ENCODE measurements around the gene TMEM164. TPM values are rescaled to one million over a fixed set of nuclear protein-coding genes. Genes with fewer than 3 reads are reported as not detected.

TMEM164 gene
- total and polyA plus RNA-seq, 2 experiments from 2014 or later: 3.4 to 17.2 TPM

- TF ChIP-seq, protein P1, sequence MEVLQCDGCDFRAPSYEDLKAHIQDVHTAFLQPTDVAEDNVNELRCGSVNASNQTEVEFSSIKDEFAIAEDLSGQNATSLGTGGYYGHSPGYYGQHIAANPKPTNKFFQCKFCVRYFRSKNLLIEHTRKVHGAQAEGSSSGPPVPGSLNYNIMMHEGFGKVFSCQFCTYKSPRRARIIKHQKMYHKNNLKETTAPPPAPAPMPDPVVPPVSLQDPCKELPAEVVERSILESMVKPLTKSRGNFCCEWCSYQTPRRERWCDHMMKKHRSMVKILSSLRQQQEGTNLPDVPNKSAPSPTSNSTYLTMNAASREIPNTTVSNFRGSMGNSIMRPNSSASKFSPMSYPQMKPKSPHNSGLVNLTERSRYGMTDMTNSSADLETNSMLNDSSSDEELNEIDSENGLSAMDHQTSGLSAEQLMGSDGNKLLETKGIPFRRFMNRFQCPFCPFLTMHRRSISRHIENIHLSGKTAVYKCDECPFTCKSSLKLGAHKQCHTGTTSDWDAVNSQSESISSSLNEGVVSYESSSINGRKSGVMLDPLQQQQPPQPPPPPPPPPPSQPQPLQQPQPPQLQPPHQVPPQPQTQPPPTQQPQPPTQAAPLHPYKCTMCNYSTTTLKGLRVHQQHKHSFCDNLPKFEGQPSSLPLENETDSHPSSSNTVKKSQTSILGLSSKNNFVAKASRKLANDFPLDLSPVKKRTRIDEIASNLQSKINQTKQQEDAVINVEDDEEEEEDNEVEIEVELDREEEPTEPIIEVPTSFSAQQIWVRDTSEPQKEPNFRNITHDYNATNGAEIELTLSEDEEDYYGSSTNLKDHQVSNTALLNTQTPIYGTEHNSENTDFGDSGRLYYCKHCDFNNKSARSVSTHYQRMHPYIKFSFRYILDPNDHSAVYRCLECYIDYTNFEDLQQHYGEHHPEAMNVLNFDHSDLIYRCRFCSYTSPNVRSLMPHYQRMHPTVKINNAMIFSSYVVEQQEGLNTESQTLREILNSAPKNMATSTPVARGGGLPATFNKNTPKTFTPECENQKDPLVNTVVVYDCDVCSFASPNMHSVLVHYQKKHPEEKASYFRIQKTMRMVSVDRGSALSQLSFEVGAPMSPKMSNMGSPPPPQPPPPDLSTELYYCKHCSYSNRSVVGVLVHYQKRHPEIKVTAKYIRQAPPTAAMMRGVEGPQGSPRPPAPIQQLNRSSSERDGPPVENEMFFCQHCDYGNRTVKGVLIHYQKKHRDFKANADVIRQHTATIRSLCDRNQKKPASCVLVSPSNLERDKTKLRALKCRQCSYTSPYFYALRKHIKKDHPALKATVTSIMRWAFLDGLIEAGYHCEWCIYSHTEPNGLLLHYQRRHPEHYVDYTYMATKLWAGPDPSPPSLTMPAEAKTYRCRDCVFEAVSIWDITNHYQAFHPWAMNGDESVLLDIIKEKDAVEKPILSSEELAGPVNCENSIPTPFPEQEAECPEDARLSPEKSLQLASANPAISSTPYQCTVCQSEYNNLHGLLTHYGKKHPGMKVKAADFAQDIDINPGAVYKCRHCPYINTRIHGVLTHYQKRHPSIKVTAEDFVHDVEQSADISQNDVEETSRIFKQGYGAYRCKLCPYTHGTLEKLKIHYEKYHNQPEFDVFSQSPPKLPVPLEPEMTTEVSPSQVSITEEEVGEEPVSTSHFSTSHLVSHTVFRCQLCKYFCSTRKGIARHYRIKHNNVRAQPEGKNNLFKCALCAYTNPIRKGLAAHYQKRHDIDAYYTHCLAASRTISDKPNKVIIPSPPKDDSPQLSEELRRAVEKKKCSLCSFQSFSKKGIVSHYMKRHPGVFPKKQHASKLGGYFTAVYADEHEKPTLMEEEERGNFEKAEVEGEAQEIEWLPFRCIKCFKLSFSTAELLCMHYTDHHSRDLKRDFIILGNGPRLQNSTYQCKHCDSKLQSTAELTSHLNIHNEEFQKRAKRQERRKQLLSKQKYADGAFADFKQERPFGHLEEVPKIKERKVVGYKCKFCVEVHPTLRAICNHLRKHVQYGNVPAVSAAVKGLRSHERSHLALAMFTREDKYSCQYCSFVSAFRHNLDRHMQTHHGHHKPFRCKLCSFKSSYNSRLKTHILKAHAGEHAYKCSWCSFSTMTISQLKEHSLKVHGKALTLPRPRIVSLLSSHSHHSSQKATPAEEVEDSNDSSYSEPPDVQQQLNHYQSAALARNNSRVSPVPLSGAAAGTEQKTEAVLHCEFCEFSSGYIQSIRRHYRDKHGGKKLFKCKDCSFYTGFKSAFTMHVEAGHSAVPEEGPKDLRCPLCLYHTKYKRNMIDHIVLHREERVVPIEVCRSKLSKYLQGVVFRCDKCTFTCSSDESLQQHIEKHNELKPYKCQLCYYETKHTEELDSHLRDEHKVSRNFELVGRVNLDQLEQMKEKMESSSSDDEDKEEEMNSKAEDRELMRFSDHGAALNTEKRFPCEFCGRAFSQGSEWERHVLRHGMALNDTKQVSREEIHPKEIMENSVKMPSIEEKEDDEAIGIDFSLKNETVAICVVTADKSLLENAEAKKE (CRISPR knock-in tag; IDR thresholded peaks at IDR 0.05): no peak
- TF ChIP-seq ZNF114 (CRISPR knock-in tag; IDR thresholded peaks at IDR 0.05) (no peak), CREB1 (CRISPR knock-in tag; IDR thresholded peaks at IDR 0.05; ENCODE audit: low read depth) (no peak), EZH2phosphoT487 (IDR thresholded peaks at IDR 0.05; ENCODE audit: unreplicated experiment) (no peak), POLR2AphosphoS5 (IDR thresholded peaks at IDR 0.05; ENCODE audit: low read depth) (no peak), ETS1 (IDR thresholded peaks at IDR 0.05) (no peak), STAT1 (IDR thresholded peaks at IDR 0.05; ENCODE audit: unreplicated experiment) (no peak)
Measured at GRCh38 chrX:110208092-110208491, 205.2 kb downstream of the TMEM164 start (continued).

DNA sequence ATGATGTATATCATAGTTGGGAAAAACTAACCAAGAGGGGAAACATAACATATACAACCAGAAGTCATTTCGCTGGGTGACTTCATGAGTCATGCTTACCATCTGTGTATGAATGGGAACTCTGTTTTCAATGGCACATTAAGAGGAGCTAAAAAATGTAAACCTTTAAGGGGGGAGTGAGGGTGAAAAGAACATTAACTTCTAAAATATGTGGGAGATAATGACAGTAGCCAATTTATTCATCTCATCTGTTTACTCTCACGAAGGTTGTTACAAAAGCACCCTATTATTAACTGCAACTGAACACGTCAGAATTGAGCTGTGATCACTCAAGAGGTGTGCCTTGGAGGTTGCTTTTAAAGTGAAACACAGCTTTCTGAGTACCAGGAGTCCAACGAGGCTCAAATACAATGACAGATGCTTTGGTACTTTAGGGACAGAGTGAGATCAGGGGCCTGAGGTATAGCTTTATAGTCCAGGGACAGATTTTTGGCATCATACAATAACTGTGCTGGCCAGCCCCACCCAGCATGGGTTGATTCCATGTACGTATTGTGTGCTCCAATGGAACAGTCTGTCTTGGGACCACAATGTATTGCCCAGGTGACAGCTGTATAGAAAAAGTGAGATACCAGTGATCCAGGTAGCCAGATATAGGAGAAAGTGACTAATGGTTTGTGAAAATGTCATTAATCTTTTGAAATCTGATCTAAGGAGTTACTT lies 207.7 kb downstream of the TMEM164 start:
- H3K4me2 ChIP-seq: no peak overlapping the region
- no peaks in the 10 kb centered on the region for H3K79me2 ChIP-seq (replicated peaks; ENCODE audit: insufficient read depth)
- H3F3A ChIP-seq (replicated peaks; ENCODE audit: low read depth): no peaks in the 10 kb centered on the region

More for the DNA sequence above, 207.7 kb downstream of the TMEM164 start:
- H3K27me3 ChIP-seq (ENCODE audit: insufficient read depth): no peaks in the 10 kb centered on the region
- H3K36me3 ChIP-seq (ENCODE audit: insufficient read depth): no peaks in the 10 kb centered on the region
- H3K4me3 ChIP-seq: no peak overlapping the region
- no peaks in the 10 kb centered on the region for H3K4me1 ChIP-seq (ENCODE audit: insufficient read depth)
- TF ChIP-seq, protein P1 (CRISPR knock-in tag; IDR thresholded peaks at IDR 0.05): no peak
- no peak for TF ChIP-seq ZNF114 (CRISPR knock-in tag; IDR thresholded peaks at IDR 0.05)
- H3K9me2 ChIP-seq (ENCODE audit: insufficient read depth): no peaks in the 10 kb centered on the region
- Mint-ChIP-seq H3K36me3 (ENCODE audit: low read depth) (no peaks in the 10 kb centered on the region), H3K4me3 (no peak overlapping the region), H3K27me3 (ENCODE audit: insufficient read depth, low read depth, poor library complexity) (peaks cover 2% of the 10 kb centered on the region), H3K4me1 (peaks cover 13% of the 10 kb centered on the region; the same call in 2 of the 3 replicates), H3K9me3 (no peaks in the 10 kb centered on the region), H3K27ac (no peak overlapping the region)
- H3K27ac ChIP-seq (ENCODE audit: low read depth): no peak overlapping the region
- H4K20me1 ChIP-seq (replicated peaks; ENCODE audit: insufficient read depth): no peaks in the 10 kb centered on the region; the same call in 1 of the 2 replicates
- H2AFZ ChIP-seq: no peak overlapping the region
- no peak for DNase-seq (ENCODE audit: low spot score)
- no peak for ATAC-seq
